OCI-LY7 (cell line): ENCODE results near the gene CANT1.

ENCODE experiments used
- CTCF ChIP-seq: fragments of 200-600 bp; sonication (generic); conservative IDR thresholded peaks from 2 replicates; pipeline ENCODE4 v1.5.1; 2014; ENCODE audit warnings: mild to moderate bottlenecking, antibody characterized with exemption, low read length, moderate library complexity, mixed read lengths
- EZH2phosphoT487 ChIP-seq: fragments of 200-600 bp; sonication (generic); IDR thresholded peaks from 2 replicates; pipeline ENCODE4 v1.6.1; 2018; ENCODE audit warnings: low read depth, borderline replicate concordance, mild to moderate bottlenecking, mixed run types, antibody characterized with exemption, low read length, moderate library complexity, mixed read lengths

GRCh38 chr17:79042421-79043190 is 33.0 kb upstream of the CANT1 start:
- peak; percentile 95 for TF ChIP-seq CTCF
- TF ChIP-seq EZH2phosphoT487: no peak
